Fibroblast of skin of scalp (primary cell): ENCODE measurements around the gene PLCL1.
A peak's percentile ranks its signal among the peaks of the same experiment; 100 is the strongest.

ENCODE experiments used
- DNase-seq: peaks from one replicate; pipeline ENCODE4 v3.0.0-alpha.2; 2013

The PLCL1 gene

DNA sequence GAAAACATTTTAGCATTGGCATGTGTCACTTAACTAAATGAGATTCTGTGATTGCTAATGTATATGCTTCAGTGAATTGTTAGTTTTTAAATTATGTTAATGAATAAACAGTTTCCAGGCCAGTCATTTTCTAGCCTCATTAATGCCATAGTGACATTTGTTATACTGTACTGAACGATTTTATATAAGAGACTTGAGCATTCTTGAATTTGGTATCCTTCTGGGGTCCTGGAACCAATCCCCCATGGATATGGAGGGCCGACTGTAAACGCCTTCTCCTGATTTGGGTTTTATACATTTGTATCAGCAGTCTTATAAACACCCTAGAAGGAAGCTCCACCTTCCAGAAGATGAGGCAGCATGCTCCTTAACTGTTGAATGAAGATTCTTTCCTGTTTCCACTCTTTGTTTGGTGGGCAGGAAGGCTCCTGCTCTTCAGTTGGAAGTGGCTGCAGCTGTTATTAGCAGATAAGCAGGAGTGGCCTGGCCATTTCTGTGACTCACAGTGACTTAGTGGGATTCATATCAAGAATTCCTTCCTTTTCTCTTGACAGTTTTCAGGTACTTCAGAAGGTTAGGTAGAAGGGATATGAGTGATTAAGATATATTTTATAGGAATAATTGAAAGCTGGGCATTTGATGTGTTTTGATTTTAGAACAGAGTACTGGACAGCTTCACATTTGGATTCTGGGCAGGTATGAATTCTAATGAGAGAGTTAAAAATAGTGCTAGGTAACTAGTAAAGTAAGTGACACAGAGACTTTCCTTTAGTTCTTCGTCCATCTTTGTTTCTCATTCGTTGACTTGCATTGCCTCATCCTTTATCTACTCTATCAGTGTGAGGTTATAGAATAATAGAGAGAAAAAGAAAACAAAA lies 124.9 kb downstream of the PLCL1 start:
- DNase-seq: no peak

- no peak for DNase-seq
Observed at GRCh38 chr2:197929886-197930227, 125.5 kb downstream of the PLCL1 start.

- DNase-seq: no peak
Observed at GRCh38 chr2:197930570-197931278, 126.3 kb downstream of the PLCL1 start.

DNA sequence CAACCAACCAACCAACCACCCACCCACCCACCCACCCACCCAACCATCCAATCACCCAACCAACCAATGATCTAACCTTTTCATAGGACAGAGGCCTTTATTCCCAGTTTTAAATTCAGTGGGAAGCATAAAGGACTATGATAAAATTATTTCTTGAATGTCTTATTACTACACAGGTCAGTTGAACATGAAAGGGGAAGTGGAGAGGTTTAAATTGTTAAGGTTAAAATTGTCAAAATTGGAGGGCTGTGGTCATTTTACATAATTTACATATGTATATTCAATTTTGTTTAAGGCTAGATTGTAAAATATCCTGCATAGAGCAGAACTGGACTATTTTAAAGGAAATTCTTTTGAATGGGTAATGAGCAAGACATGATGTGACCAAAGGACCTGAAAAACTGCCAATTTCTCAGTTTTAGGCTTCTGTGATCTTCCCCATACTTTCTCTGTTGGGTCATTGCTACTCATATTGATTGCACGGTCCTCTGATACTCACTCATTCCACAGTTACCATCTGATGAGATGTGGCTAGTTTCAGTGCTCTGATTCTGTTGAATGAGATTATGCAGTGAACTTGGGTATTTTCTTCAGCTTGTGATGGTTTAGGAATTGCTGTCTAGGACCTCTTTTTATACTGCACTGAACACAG lies 127.4 kb downstream of the PLCL1 start:
- DNase-seq: peak; percentile 36

DNA sequence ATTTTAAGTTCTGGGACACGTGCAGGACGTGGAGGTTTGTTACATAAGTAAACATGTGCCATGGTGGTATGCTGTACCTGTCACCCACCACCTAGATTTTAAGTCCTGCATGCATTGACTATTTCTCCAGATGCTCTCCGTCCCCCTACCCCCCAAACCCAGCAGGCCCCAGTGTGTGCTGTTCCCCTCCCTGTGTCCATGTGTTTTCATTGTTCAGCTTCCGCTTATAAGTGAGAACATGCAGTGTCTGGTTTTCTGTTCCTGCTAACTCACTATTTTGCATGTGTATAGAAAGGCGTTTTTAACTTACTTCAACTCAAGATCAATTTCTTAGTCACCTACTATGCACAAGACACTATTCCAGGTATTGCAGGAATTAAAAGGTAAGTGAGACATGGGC lies 128.0 kb downstream of the PLCL1 start:
- no peak for DNase-seq

- no peak for DNase-seq
Observed at GRCh38 chr2:197934261-197934933, 130.0 kb downstream of the PLCL1 start.

GRCh38 chr2:197934934-197935289 lies 130.5 kb downstream of the PLCL1 start:
- DNase-seq: no peak

GRCh38 chr2:197937814-197938213 lies 133.4 kb downstream of the PLCL1 start:
- DNase-seq: no peak

DNA sequence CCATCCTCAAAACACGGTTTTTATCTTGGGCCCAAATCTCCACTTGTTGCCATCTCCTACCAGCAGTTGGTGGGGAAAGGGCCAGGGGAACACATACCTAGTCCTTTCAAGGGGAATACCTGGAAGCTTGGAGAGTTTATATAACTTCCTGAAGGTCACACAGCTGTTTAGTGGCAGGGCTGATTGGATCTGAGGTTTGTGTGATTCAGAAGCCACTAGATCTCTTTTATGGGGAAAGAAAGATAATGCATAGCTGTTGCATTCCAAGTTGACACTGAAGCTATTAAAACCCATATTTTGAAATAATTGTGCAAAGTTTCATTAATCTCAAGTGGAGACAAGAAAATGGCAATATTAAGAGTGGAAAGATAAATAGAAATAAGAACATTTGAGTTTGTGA lies 134.2 kb downstream of the PLCL1 start:
- no peak for DNase-seq

DNA sequence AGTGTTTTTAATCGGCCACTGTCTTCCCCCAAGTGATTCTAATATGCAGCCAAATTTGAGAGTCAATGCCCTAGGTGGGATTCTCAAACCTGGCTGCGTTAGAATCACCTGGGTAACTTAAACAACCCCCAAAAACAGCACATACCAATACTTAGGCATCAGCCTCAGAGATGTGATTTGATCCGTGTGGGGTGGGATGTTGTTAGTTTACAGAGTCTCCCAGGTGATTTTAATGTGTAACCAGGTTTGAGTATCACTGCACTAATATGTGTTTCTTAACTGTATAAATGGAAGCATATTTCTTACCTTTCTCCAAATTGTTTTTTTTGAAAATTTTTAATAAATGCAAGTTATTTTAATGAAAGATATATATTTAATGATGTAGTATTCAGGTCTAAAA lies 135.4 kb downstream of the PLCL1 start:
- no peak for DNase-seq

DNA sequence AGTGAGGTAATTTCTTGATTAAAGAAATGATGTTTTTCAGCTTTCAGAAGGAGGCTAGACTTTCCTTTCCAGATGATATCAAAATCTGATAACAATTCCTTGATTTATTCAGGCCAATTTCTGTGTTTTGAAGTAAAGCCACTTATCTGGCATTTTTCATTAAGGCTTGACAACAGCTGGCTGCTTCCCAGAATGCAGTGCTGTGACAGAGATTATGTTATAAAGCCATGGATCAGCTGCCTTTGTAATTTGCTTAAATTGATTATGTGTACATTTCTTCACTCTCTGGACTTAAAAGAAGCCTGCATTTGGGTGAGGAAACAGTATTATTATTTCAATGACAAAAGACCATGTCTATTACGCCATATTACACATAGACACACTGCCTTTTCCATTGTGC lies 136.0 kb downstream of the PLCL1 start:
- no peak for DNase-seq

- DNase-seq: no peak
Observed at GRCh38 chr2:197941715-197942114, 137.3 kb downstream of the PLCL1 start.

- no peak for DNase-seq
Observed at GRCh38 chr2:197943731-197944130, 139.3 kb downstream of the PLCL1 start.

DNA sequence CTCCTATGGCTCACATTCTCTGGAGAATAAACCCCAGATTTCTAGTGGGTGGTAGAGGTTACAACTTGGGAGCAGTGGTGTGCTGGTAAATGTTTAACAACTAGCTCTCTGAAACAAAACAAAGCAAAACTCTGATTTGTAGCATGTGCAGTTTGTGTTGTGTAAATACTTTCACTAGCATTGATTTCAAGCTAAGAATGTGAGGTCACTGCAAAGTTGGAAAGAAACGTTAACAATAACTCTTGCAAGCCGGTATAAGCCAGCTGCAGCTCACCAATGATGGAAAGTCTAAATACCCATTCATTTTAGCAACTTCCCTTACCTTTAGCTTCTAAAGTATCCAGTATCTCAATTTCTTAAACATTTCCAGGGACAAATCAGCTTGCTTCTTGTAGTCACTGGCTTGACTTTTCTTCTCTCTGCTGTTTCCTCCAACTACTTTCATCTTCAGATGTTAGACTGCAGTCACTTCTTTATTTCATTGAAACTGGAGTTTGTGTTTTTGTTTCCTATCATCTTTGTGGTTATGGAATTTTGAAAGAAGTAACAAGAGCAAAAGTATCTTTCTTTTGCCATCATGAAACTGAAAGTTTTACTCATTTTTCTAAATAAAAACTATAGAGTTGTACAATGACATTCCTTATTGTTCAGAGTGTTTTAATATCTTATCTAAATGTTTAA lies 140.2 kb downstream of the PLCL1 start:
- no peak for DNase-seq

DNA sequence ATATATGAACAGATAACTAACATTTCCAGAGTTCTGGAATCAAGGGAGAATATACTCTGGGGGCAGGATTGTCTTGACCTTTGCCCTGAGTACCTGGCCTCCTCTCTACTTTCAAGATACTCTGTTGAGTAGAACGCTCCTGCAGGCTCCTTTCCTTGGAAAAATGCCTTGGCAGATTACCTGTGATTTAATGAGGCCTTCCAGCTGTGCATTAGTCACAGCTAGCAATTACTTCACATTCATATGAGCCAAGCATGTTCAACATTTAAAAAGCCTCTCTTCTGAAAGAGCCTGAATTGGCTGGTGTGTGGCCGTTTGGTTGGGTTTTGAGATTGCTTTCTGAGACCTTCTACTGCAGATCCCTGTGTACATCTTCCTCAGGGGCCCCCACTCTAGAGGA lies 142.2 kb downstream of the PLCL1 start:
- no peak for DNase-seq

- DNase-seq: no peak
Observed at GRCh38 chr2:197947219-197947757, 142.9 kb downstream of the PLCL1 start.

DNA sequence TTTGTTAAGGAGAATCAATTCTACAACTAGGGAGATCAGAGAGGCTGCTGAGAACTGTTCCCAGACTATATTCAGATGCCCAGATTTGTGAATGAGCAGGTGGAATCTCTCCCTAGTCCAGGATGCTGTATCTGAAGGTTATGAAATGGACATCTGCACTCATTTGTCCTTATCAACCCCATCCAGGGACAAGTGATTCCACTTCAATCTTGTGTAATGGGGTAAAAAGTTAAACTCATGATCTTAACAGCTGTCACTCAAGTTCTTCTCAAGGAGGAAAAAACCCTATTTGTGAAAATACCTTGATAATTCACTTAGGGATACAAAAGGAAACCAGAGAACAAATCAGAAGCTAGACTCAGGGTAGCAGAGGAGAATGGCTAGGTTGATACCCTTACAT lies 144.8 kb downstream of the PLCL1 start:
- no peak for DNase-seq

DNA sequence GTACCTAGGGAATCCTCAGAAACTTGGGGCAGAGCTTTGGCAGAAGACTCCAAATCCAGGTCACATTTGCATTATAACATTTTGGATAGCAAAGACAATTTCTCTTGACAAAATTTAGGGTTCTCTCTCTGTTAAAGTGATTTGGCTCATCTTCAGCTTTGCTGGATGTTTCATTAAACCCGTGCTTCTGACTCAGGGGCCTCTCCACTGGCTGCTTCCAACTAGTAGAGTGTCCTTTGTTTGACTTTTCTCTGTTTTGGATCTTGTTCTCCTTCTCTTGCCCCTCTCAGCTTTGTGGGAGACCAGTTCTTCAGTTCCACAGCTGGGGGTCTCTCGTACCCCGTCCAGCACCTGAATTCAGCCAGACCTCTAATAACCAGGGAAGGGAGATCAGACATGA lies 145.6 kb downstream of the PLCL1 start:
- DNase-seq: no peak

GRCh38 chr2:197950724-197951123 lies 146.3 kb downstream of the PLCL1 start:
- no peak for DNase-seq

- DNase-seq: peak; percentile 5
Observed at GRCh38 chr2:197952540-197953202, 148.3 kb downstream of the PLCL1 start.

GRCh38 chr2:197954328-197954727 lies 149.9 kb downstream of the PLCL1 start:
- no peak for DNase-seq
